ENCODE results near the gene S100A6.
"Not testable (repeated sequence)": the region's sequence is repeated elsewhere in the genome, so short reads cannot be mapped to it uniquely, and the experiment has no call there.

The S100A6 gene

DNA sequence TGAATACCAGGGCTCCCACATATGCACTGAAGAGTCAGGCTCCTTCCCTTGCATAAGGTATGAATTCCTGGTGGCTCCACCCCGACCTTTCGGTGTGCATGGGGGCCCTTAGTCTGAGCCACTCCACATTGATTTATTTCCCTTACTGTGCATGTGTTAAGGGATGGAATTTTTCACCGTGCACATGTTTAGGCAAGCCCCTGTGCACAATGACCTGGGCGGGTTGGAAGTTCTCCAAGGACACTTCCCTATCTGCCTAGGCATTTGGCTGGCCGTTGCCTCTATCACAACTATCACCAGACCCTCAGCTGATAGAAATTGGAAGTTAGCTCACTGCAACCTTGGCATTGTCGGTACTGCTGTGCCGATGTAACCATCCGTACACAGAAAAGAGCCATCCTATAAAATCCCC lies 9.7 kb downstream of the S100A6 start:
- DNase-seq, result peak; percentile 83

DNA sequence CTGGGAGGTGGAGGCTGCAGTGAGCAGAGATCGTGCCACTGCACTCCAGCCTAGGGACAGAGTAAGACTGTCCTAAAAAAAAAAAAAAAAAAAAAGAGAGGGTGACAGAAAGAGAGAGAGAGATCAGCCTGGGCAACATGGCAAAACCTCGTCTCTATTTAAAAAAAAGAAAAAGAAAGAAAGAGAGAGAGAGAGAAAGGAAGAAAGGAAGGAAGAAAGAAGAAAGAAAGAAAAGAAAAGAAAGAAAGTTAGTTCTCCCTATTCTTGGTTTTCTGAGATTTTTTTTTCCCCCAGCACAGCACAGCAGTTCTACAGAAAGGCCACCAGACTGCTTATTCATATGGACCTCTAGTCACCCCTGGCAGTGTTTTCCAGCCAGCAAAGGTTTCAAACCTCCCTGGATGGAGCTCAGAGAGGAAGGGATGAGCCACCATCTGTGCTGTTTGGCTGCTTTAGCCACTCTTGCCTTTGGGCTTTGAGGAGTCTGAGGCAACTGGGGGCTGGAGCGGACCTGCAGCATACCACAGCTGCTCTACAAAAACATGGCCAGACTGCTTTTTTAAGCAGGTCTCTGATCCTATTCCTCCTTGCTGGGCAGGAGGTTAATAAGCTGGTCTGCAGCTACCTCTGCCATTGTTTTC lies 10.6 kb downstream of the S100A6 start:
- DNase-seq, result no peak

DNA sequence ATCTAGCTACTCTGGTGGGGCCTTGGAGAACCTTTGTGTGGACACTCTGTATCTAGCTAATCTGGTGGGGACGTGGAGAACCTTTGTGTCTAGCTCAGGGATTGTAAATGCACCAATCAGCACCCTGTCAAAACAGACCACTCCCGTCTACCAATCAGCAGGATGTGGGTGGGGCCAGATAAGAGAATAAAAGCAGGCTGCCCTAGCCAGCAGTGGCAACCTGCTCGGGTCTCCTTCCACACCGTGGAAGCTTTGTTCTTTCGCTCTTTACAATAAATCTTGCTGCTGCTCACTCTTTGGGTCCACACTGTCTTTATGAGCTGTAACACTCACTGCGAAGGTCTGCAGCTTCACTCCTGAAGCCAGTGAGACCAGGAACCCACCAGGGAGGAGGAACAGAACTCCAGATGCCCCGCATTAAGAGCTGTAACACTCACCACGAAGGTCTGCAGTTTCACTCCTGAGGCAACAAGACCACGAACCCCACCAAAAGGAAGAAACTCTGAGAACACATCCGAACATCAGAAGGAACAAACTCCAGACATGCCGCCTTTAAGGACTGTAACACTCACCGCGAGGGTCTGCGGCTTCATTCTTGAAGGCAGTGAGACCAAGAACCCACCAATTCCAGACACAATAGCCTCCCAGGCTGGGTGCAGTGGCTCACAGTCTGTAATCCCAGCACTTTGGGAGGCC lies 13.3 kb downstream of the S100A6 start:
- not testable (repeated sequence) for DNase-seq

DNA sequence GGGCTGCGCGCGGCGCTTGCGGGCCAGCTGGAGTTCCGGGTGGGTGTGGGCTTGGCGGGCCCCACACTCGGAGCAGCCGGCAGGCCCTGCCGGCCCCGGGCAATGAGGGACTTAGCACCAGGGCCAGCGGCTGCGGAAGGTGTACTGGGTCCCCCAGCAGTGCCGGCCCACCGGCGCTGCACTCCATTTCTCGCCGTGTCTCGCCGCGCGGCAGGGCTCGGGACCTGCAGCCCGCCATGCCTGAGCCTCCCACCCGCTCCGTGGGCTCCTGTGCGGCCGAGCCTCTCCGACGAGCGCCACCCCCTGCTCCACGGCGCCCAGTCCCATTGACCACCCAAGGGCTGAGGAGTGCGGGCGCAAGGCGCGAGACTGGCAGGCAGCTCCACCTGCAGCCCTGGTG lies 14.0 kb downstream of the S100A6 start:
- not testable (repeated sequence) for DNase-seq

DNA sequence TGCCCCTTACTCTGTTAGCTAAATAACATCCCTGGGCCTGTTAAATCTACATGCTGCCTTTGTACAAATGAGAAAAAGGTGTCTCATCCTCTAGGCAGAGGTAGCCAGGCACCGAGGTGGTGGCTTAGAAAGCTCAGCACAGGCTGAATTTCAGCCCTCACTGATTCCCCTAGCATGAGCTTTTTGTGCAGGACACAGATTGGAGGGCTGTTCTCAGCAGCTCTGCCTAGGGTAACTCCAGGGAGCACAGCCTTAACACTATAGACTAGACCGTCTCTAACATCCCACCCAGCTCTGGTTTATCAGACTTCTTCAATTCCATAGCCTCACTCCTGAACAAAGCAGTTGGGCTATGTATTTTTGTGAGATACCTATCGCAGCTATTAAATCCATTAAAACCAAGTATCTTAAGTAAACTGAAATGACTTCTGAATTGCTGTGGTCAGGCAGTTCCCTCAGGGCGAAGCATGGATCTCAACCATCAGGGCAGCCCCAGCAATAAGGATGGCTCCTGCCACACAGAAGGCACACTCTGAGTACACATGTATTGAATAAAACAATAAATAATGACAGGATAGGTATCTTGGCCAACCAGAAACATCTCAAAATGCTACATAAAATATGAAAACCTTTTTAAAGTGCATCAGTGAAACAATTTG lies 14.8 kb downstream of the S100A6 start:
- DNase-seq, result no peak

DNA sequence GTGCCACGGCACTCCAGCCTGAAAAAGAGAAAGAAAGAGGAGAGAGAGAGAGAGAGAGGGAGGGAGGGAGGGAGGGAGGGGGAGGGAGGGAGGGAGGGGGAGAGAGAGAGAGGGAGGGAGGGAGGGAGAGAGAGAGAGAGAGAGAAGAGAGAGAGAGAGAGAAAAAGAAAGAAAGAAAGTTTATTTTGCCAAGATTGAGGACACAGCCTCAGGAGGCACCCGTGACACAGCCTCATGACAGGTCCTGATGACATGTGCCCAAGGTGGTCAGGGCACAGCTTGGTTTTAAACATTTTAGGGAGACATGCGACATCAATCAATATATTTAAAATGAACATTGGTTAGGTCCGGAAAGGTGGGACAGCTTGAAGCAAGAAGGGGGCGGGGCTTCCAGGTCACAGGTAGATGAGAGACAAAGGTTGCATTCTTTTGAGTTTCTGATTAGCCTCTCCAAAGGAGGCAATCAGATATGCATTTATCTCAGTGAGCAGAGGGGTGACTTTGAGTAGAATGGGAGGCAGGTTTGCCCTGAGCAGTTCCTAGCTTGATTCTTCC lies 15.6 kb downstream of the S100A6 start:
- DNase-seq, result not testable (repeated sequence)

GRCh38 chr1:153519242-153519641 lies 16.5 kb downstream of the S100A6 start:
- DNase-seq, result no peak

DNA sequence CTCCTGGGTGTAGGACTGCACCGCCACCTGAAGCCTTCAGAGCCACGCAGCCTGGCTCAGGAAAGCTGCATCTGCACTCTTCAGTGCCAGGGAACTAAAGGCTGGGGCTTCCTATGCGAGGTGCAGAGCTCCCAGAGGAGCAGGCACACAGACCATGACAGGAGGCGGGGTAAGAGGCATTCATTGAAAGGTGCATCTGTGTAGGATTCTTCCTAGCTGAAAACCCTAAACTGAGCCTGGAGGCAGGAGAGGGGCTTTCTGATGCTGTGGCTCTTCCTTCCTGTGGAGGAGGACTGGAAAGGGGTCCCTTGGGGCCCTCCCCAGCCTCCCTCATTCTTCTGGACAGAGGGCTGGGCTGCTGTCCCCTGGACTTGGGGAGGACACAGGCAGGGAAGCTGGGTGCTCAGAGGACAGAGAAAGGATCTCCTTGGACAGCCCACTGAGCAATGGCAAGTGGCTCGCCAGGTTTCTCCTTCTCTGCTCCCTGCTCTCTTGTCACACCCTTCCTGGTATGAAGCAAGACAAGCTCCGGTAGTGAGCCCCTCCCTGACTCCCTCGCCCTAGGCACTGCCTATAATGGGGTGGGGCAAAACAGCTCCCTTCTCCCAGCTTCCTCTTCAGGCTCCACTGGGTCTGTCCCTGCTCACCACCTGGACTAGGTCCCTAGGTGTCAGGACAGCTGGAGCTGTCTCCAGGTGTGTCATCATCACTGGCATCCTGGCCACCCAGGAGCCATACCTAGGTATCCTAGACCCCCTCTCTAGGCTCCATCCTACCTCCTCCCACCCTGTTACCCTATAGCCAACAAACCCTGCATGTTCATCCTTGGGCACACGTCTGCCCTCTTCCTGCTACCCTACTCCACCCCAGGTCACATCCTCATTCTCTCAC lies 20.0 kb downstream of the S100A6 start:
- no peak for DNase-seq

- DNase-seq, result no peak
Observed at GRCh38 chr1:153513666-153514065, 22.1 kb downstream of the S100A6 start.

DNA sequence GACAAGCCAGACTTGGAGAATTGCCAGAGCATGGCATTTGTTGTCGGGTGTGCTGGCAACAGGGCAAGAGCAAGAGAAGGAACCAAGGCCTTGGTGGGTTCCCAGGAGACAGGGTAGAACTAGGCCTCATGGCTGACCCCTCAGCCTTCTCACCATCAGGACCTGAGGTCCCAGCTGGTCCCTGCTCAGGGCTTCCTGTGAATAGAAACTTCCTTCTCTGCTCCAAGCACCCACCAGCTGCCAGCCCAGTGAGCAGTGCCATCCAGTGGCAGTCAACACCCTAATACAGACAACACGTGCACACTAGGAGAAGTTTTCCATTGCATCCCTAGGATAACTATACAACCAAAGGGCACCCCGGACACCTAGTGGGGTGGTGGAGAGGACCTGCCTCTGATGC lies 22.8 kb downstream of the S100A6 start:
- no peak for DNase-seq

- DNase-seq, result peak; percentile 37
Observed at GRCh38 chr1:153510984-153511410, 24.8 kb downstream of the S100A6 start.

DNA sequence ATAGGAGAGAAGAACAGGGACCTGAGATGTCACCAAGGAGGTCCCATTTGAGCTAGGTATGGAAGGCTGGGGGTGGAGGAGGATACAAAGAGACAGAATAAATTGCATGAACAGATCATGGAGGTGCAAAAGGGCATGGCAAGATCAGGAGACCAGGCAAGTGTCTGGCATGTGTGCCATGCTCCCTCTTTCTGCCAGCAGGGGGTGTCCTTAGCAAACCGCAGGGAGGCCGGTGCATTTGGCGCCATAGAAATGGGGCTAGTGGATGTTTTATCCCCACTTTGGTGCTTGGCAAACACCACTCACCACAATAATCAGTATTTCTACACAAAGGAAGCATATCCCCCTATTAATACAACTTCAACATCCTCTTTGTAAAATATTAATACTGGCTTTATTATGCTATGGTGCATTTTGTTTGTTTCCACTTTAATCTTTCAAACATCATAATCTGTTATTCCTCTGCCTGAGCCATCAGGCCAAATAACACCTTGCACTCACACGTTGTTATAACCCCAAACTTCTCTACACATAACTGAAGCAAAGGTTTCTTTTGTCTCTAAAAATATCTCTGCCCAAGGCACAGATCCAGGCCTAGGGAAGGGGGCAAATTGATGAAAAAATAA lies 25.9 kb downstream of the S100A6 start:
- no peak for DNase-seq

GRCh38 chr1:153509036-153509435 lies 26.8 kb downstream of the S100A6 start:
- no peak for DNase-seq

- no peak for DNase-seq
Observed at GRCh38 chr1:153507926-153508583, 27.7 kb downstream of the S100A6 start.

- no peak for DNase-seq
Observed at GRCh38 chr1:153506831-153507413, 28.9 kb downstream of the S100A6 start.

- DNase-seq, result no peak
Observed at GRCh38 chr1:153506386-153506785, 29.4 kb downstream of the S100A6 start.

GRCh38 chr1:153505576-153505975 lies 30.2 kb downstream of the S100A6 start:
- no peak for DNase-seq

DNA sequence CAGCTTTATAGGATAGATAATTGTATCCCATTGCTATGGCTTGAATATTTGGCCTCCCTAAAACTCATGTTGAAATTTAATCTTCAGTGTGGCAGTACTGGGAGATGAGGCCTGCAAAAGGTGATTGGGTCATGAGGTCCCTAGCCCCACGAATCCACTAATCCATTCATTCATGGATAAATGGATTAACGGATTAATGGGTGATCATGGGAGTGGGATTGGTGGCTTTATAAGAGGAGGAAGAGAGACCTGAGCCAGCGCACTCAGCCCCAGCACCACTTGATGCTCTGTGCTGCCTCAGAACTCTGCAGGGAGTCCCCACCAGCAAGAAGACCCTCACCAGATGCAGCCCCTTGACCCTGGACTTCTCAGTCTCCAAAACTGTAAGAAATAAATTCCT lies 32.0 kb downstream of the S100A6 start:
- DNase-seq, result no peak

GRCh38 chr1:153498746-153499145 lies 37.0 kb downstream of the S100A6 start:
- DNase-seq, result no peak

DNA sequence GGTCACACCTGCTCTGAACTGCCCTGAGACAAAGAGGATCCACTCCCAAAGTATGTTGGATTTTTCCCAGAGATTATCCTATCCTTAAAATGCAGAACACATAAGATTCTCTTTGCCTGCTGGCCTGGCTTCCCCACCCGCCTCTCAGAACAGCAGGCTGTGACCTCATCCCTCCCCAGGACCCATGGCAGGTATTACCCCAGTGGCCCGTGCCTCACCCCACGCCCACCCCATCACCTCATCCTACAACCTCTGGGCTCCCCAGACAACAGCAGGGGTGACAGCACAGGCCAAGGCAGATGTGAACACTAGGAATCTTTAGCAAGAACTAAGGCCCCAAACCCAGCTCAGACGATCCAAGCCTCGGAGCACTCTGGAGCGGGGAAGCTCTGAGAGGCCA lies 40.3 kb downstream of the S100A6 start:
- no peak for DNase-seq

- peak; percentile 19 for DNase-seq
Observed at GRCh38 chr1:153494976-153495535, 40.7 kb downstream of the S100A6 start.
